Measurements from ENCODE around the gene TATDN3.
"Not testable (repeated sequence)": the region's sequence is repeated elsewhere in the genome, so short reads cannot be mapped to it uniquely, and the experiment has no call there.

TATDN3 gene

GRCh38 chr1:212852105-212852688, 60.5 kb downstream of the TATDN3 start:
- Histone ChIP-seq H3K9ac (ENCODE audit: low read length) (no peak overlapping the region), H3K4me3 (ENCODE audit: low read length) (no peak overlapping the region), H3K27me3 (ENCODE audit: control insufficient read depth, insufficient read depth, low read length) (no peaks in the 10 kb centered on the region), H3K9me3 (ENCODE audit: control insufficient read depth, low read length) (no peaks in the 10 kb centered on the region), H3K36me3 (ENCODE audit: control insufficient read depth, insufficient read depth, low read length) (no peaks in the 10 kb centered on the region), H3K4me1 (ENCODE audit: control insufficient read depth, insufficient read depth, low read length) (peaks cover 10% of the 10 kb centered on the region)

GRCh38 chr1:212853658-212854057, 62.0 kb downstream of the TATDN3 start:
- Histone ChIP-seq H3K4me1 (ENCODE audit: control insufficient read depth, insufficient read depth, low read length) (peaks cover 12% of the 10 kb centered on the region), H3K9ac (ENCODE audit: low read length) (no peak overlapping the region), H3K4me3 (ENCODE audit: low read length) (no peak overlapping the region), H3K9me3 (ENCODE audit: control insufficient read depth, low read length) (no peaks in the 10 kb centered on the region), H3K27me3 (ENCODE audit: control insufficient read depth, insufficient read depth, low read length) (no peaks in the 10 kb centered on the region), H3K36me3 (ENCODE audit: control insufficient read depth, insufficient read depth, low read length) (no peaks in the 10 kb centered on the region)

GRCh38 chr1:212856755-212857154, 65.1 kb downstream of the TATDN3 start:
- Histone ChIP-seq H3K27me3 (ENCODE audit: control insufficient read depth, insufficient read depth, low read length) (no peaks in the 10 kb centered on the region), H3K9ac (ENCODE audit: low read length) (no peak overlapping the region), H3K4me3 (ENCODE audit: low read length) (no peak overlapping the region), H3K36me3 (ENCODE audit: control insufficient read depth, insufficient read depth, low read length) (no peaks in the 10 kb centered on the region), H3K9me3 (ENCODE audit: control insufficient read depth, low read length) (no peaks in the 10 kb centered on the region), H3K4me1 (ENCODE audit: control insufficient read depth, insufficient read depth, low read length) (peaks cover 12% of the 10 kb centered on the region)

GRCh38 chr1:212857992-212858460, 66.3 kb downstream of the TATDN3 start, which contains the start of gene FLVCR1:
FLVCR1 (plus strand) TSS chr1:212858275; CDS start chr1:212858453, 178 bp downstream.
- Histone ChIP-seq H3K4me3 (ENCODE audit: low read length) (peak within 1 kb of the TSS; percentile 85), H3K27me3 (ENCODE audit: control insufficient read depth, insufficient read depth, low read length) (no peaks in the 10 kb centered on the region), H3K36me3 (ENCODE audit: control insufficient read depth, insufficient read depth, low read length) (no peaks in the 10 kb centered on the region), H3K9me3 (ENCODE audit: control insufficient read depth, low read length) (no peaks in the 10 kb centered on the region), H3K9ac (ENCODE audit: low read length) (peak within 1 kb of the TSS; percentile 84), H3K4me1 (ENCODE audit: control insufficient read depth, insufficient read depth, low read length) (peaks cover 12% of the 10 kb centered on the region)

GRCh38 chr1:212858461-212859265, 67.0 kb downstream of the TATDN3 start:
- Histone ChIP-seq H3K36me3 (ENCODE audit: control insufficient read depth, insufficient read depth, low read length) (no peaks in the 10 kb centered on the region), H3K9ac (ENCODE audit: low read length) (peak overlapping the region; percentile 84), H3K27me3 (ENCODE audit: control insufficient read depth, insufficient read depth, low read length) (no peaks in the 10 kb centered on the region), H3K4me3 (ENCODE audit: low read length) (peak overlapping the region; percentile 85), H3K9me3 (ENCODE audit: control insufficient read depth, low read length) (no peaks in the 10 kb centered on the region), H3K4me1 (ENCODE audit: control insufficient read depth, insufficient read depth, low read length) (peaks cover 9% of the 10 kb centered on the region)

GRCh38 chr1:212860713-212861581, 69.3 kb downstream of the TATDN3 start:
- no peaks in the 10 kb centered on the region for H3K27me3 ChIP-seq (ENCODE audit: control insufficient read depth, insufficient read depth, low read length)
- no peak overlapping the region for H3K4me3 ChIP-seq (ENCODE audit: low read length)
- no peak overlapping the region for H3K9ac ChIP-seq (ENCODE audit: low read length)
- H3K36me3 ChIP-seq (ENCODE audit: control insufficient read depth, insufficient read depth, low read length) = no peaks in the 10 kb centered on the region
- H3K9me3 ChIP-seq (ENCODE audit: control insufficient read depth, low read length) = no peaks in the 10 kb centered on the region
- H3K4me1 ChIP-seq (ENCODE audit: control insufficient read depth, insufficient read depth, low read length) = peaks cover 7% of the 10 kb centered on the region

GRCh38 chr1:212862111-212862690, 70.5 kb downstream of the TATDN3 start:
- H3K36me3 ChIP-seq (ENCODE audit: control insufficient read depth, insufficient read depth, low read length) = no peaks in the 10 kb centered on the region
- H3K9ac ChIP-seq (ENCODE audit: low read length) = no peak overlapping the region
- H3K4me1 ChIP-seq (ENCODE audit: control insufficient read depth, insufficient read depth, low read length) = peaks cover 2% of the 10 kb centered on the region
- H3K27me3 ChIP-seq (ENCODE audit: control insufficient read depth, insufficient read depth, low read length) = no peaks in the 10 kb centered on the region
- no peaks in the 10 kb centered on the region for H3K9me3 ChIP-seq (ENCODE audit: control insufficient read depth, low read length)
- no peak overlapping the region for H3K4me3 ChIP-seq (ENCODE audit: low read length)

GRCh38 chr1:212863345-212863744, 71.7 kb downstream of the TATDN3 start:
- H3K4me3 ChIP-seq (ENCODE audit: low read length); H3K9ac ChIP-seq (ENCODE audit: low read length); H3K9me3 ChIP-seq (ENCODE audit: control insufficient read depth, low read length); H3K4me1 ChIP-seq (ENCODE audit: control insufficient read depth, insufficient read depth, low read length); H3K36me3 ChIP-seq (ENCODE audit: control insufficient read depth, insufficient read depth, low read length); H3K27me3 ChIP-seq (ENCODE audit: control insufficient read depth, insufficient read depth, low read length): not testable (repeated sequence)

- no peaks in the 10 kb centered on the region for H3K27me3 ChIP-seq (ENCODE audit: control insufficient read depth, insufficient read depth, low read length)
- no peaks in the 10 kb centered on the region for H3K4me1 ChIP-seq (ENCODE audit: control insufficient read depth, insufficient read depth, low read length)
- no peak overlapping the region for H3K9ac ChIP-seq (ENCODE audit: low read length)
Measured at GRCh38 chr1:212864201-212864600, 72.5 kb downstream of the TATDN3 start.

More at GRCh38 chr1:212864201-212864600, 72.5 kb downstream of the TATDN3 start:
- no peak overlapping the region for H3K4me3 ChIP-seq (ENCODE audit: low read length)
- no peaks in the 10 kb centered on the region for H3K9me3 ChIP-seq (ENCODE audit: control insufficient read depth, low read length)
- H3K36me3 ChIP-seq (ENCODE audit: control insufficient read depth, insufficient read depth, low read length) = no peaks in the 10 kb centered on the region

All from mucosa of stomach (tissue), 1 donor.